Neuronal stem cell (in vitro differentiated cells): ENCODE measurements around the gene HPSE2.

ENCODE experiments used
- DNase-seq: peaks from one replicate; pipeline ENCODE4 v3.0.0-alpha.2; 2013; ENCODE audit warnings: low spot score
- H2AFZ ChIP-seq: one replicate; pipeline ENCODE4 v1.6.1; 2013; ENCODE audit warnings: mild to moderate bottlenecking, low read length, inconsistent platforms
- H2AK5ac ChIP-seq: 2 replicates; pipeline ENCODE4 v1.6.1; 2013; ENCODE audit warnings: low read depth, mild to moderate bottlenecking, inconsistent platforms, low read length, moderate library complexity, mixed read lengths
- H2BK120ac ChIP-seq: 2 replicates; pipeline ENCODE4 v1.6.1; 2013; ENCODE audit warnings: low read depth, mild to moderate bottlenecking, inconsistent platforms, low read length, moderate library complexity, mixed read lengths
- H2BK12ac ChIP-seq: one replicate; pipeline ENCODE4 v1.6.1; 2013; ENCODE audit warnings: low read length, inconsistent platforms
- H2BK15ac ChIP-seq: 2 replicates; pipeline ENCODE4 v1.6.1; 2013; ENCODE audit warnings: mild to moderate bottlenecking, low read length, inconsistent platforms, mixed read lengths
- H2BK5ac ChIP-seq: one replicate; pipeline ENCODE4 v1.6.1; 2013; ENCODE audit warnings: inconsistent platforms, mild to moderate bottlenecking, low read length, moderate library complexity
- H3K14ac ChIP-seq: one replicate; pipeline ENCODE4 v1.6.1; 2013; ENCODE audit warnings: low read length, inconsistent platforms
- H3K18ac ChIP-seq: 2 replicates; pipeline ENCODE4 v1.6.1; 2013; ENCODE audit warnings: low read length, inconsistent platforms
- H3K23ac ChIP-seq: 2 replicates; pipeline ENCODE4 v1.6.1; 2013; ENCODE audit warnings: low read depth, mild to moderate bottlenecking, mixed read lengths, low read length, inconsistent platforms; ENCODE audit not compliant: poor library complexity
- H3K27ac ChIP-seq: replicated peaks from 3 replicates; pipeline ENCODE4 v1.5.1; 2013; ENCODE audit warnings: low read length, inconsistent platforms
- H3K27me3 ChIP-seq, 3 experiments: 2 replicates each; pipeline ENCODE4 v1.6.1; 2013; ENCODE audit warnings: low read length in 3 of 3, mild to moderate bottlenecking in 2 of 3, inconsistent platforms in 1 of 3, low read depth in 1 of 3, mixed read lengths in 1 of 3, moderate library complexity in 1 of 3; ENCODE audit not compliant: control insufficient read depth in 3 of 3, insufficient read depth in 3 of 3
- H3K36me3 ChIP-seq, 2 donors: replicated peaks in 1 of 2; 2 replicates each; pipeline ENCODE4 v1.6.1; 2013; ENCODE audit warnings: low read length in 2 of 2; ENCODE audit not compliant: control insufficient read depth in 2 of 2, insufficient read depth in 2 of 2
- H3K4ac ChIP-seq: 2 replicates; pipeline ENCODE4 v1.6.1; 2013; ENCODE audit warnings: inconsistent platforms, mild to moderate bottlenecking, low read length, moderate library complexity
- H3K4me1 ChIP-seq, 2 donors: 1 replicate in 1 of 2; 2 replicates in 1 of 2; pipeline ENCODE4 v1.6.1; 2013; ENCODE audit warnings: low read length in 2 of 2, low read depth in 1 of 2; ENCODE audit not compliant: control insufficient read depth in 2 of 2, insufficient read depth in 1 of 2
- H3K4me2 ChIP-seq: one replicate; pipeline ENCODE4 v1.6.1; 2013; ENCODE audit warnings: mild to moderate bottlenecking, low read length, inconsistent platforms; ENCODE audit not compliant: insufficient read depth, poor library complexity, severe bottlenecking
- H3K4me3 ChIP-seq, 2 donors: 2 replicates each; pipeline ENCODE4 v1.5.1; 2013; ENCODE audit warnings: low read length in 2 of 2, mild to moderate bottlenecking in 2 of 2, inconsistent platforms in 1 of 2, moderate library complexity in 1 of 2
- H3K79me1 ChIP-seq: one replicate; pipeline ENCODE4 v1.6.1; 2013; ENCODE audit warnings: low read depth, mild to moderate bottlenecking, inconsistent platforms, low read length, moderate library complexity
- H3K9ac ChIP-seq: one replicate; pipeline ENCODE4 v1.6.1; 2013; ENCODE audit warnings: mild to moderate bottlenecking, low read depth, low read length, inconsistent platforms; ENCODE audit not compliant: poor library complexity
- H3K9me3 ChIP-seq, 2 donors: replicated peaks in 1 of 2; 2 replicates each; pipeline versions ENCODE3 to v1.6.1; 2013; ENCODE audit warnings: low read length in 2 of 2, mild to moderate bottlenecking in 2 of 2, inconsistent platforms in 1 of 2, low read depth in 1 of 2, mixed read lengths in 1 of 2, moderate library complexity in 1 of 2; ENCODE audit not compliant: control insufficient read depth in 2 of 2, insufficient read depth in 1 of 2
- H4K8ac ChIP-seq: one replicate; pipeline ENCODE4 v1.6.1; 2013; ENCODE audit warnings: low read depth, mild to moderate bottlenecking, inconsistent platforms, low read length, moderate library complexity
- H4K91ac ChIP-seq: one replicate; pipeline ENCODE4 v1.6.1; 2013; ENCODE audit warnings: low read length, low read depth, mild to moderate bottlenecking, inconsistent platforms; ENCODE audit not compliant: poor library complexity
- WGBS, 2 donors: extraction: QIAGEN DNeasy Blood & Tissue Kit; methylation state at CpG; one replicate each; pipeline ENCODE4 v1.1.7; 2013; ENCODE audit warnings: missing lambda C conversion rate in 2 of 2, mixed read lengths in 1 of 2; ENCODE audit not compliant: insufficient read length in 2 of 2, insufficient replicate concordance in 1 of 2; ENCODE audit errors: extremely low coverage in 2 of 2; 5-methylcytosine and 5-hydroxymethylcytosine counted together

Gene HPSE2

DNA sequence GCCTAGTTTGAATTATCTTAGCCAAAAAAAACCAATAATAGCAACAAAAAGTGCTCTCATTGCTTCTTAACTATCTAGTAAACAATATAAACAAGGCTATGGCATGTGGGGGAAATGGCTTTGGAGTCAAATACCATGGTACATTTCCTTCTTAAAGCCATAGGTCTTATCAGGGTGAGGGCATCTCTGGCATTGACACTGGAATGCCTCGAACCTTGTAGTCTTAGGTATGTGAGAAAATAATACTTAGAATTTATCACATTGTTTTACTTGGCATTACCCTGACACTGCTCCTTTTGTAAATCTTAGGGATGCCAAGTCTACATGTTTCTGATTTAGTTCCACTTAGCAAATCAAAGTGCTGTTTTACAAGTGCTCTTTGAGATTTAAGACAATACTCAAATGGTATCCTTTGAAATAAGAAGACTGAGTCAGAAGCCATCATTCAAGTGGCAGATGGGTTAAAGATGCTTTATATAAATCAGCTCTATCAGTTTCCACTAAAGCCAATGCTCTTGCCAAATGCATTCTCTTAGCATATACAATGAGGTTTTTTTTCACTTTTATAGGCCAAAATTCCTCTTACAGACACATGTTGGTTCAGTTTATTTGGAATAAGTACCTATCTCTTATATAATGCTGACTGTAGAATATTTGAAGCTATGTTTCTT is 155.2 kb downstream of the HPSE2 start:
- no peaks in the 10 kb centered on the region for H3K27me3 ChIP-seq
- H2BK12ac ChIP-seq, result no peak overlapping the region
- no peak overlapping the region for H2AFZ ChIP-seq
- no peak overlapping the region for H4K91ac ChIP-seq
- no peak overlapping the region for H2BK15ac ChIP-seq
- no peaks in the 10 kb centered on the region for H3K36me3 ChIP-seq
- no peak overlapping the region for H3K27ac ChIP-seq
- WGBS, 2 donors, result no CpG with 5 or more reads among the region's 1 CpG
- H3K23ac ChIP-seq, result no peak overlapping the region
- H3K79me1 ChIP-seq, result no peaks in the 10 kb centered on the region
- no peak overlapping the region for H4K8ac ChIP-seq
- no peak overlapping the region for H3K4ac ChIP-seq
- H2AK5ac ChIP-seq, result no peak overlapping the region
- H3K14ac ChIP-seq, result no peak overlapping the region
- no peak overlapping the region for H2BK120ac ChIP-seq
- DNase-seq, result no peak
- H3K4me2 ChIP-seq, result no peak overlapping the region
- H3K9me3 ChIP-seq, result no peaks in the 10 kb centered on the region
- no peaks in the 10 kb centered on the region for H3K4me1 ChIP-seq
- H3K4me3 ChIP-seq, result no peak overlapping the region
- H3K18ac ChIP-seq, result no peak overlapping the region
- H2BK5ac ChIP-seq, result no peak overlapping the region
- H3K9ac ChIP-seq, result no peak overlapping the region

DNA sequence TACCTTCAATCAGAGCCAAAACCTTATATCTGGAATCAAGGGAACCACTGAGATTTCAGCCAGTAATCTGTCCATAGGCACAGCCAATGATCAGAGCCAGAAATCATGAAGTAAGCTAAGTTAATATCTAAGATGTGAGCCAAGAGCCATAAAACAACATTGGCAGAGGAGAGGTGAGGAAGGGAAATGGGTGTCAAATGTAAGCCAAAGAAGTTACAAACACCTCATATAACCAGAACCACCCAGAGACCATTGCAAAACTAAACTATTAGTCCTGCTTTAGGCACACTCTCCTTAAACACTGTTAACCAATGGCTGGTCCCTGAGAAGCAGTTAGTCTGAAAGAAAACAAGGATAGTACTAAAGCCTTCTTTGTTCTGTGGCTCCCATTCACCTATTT is 173.1 kb downstream of the HPSE2 start:
- H3K4me2 ChIP-seq, result no peak overlapping the region

DNA sequence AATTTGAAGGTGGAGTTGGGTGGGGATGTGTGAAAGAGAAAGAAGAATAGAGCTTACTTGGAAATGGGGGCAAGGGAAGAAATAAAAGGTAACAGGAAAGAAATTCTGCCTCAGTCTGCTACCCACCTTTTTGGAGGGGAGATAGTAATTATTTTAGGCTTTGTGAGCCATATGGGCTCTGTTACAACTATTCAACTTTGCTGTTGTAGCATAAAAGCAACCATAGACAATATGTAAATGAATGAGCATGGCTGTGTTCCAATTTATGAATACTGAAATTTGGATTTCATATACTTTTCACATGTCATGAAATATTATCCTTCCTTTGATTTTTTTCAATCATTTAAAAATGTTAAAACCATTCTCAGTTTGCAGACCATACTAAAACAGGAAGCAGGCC is 176.9 kb downstream of the HPSE2 start:
- H3K9ac ChIP-seq, result no peak overlapping the region
- no peak overlapping the region for H3K27ac ChIP-seq
- H3K27me3 ChIP-seq, result no peaks in the 10 kb centered on the region
- no peak overlapping the region for H3K14ac ChIP-seq
- H3K4me1 ChIP-seq, result peaks cover 0 to 6% of the 10 kb centered on the region in 2 donors
- H3K23ac ChIP-seq, result no peak overlapping the region
- no peaks in the 10 kb centered on the region for H3K9me3 ChIP-seq
- DNase-seq, result no peak
- no peak overlapping the region for H2BK5ac ChIP-seq
- H2BK15ac ChIP-seq, result no peak overlapping the region
- H3K4me3 ChIP-seq, result no peak overlapping the region
- H2BK12ac ChIP-seq, result no peak overlapping the region
- no peaks in the 10 kb centered on the region for H3K36me3 ChIP-seq
- H2AFZ ChIP-seq, result no peak overlapping the region
- no peak overlapping the region for H2BK120ac ChIP-seq
- no peaks in the 10 kb centered on the region for H3K79me1 ChIP-seq
- H4K91ac ChIP-seq, result no peak overlapping the region
- no peak overlapping the region for H2AK5ac ChIP-seq
- no peak overlapping the region for H3K4ac ChIP-seq
- no peak overlapping the region for H4K8ac ChIP-seq
- no peak overlapping the region for H3K4me2 ChIP-seq
- no peak overlapping the region for H3K18ac ChIP-seq

More for the DNA sequence above, 173.1 kb downstream of the HPSE2 start:
- Histone ChIP-seq H4K8ac (no peak overlapping the region), H2BK15ac (no peak overlapping the region), H2BK120ac (no peak overlapping the region), H3K9ac (no peak overlapping the region), H3K79me1 (no peaks in the 10 kb centered on the region), H3K23ac (no peak overlapping the region), H3K4me3 (no peak overlapping the region), H3K14ac (no peak overlapping the region), H4K91ac (no peak overlapping the region), H3K9me3 (peaks cover 0 to 2% of the 10 kb centered on the region in 2 donors), H2AFZ (no peak overlapping the region), H3K27ac (no peak overlapping the region), H3K4ac (no peak overlapping the region), H2AK5ac (no peak overlapping the region), H3K36me3 (no peaks in the 10 kb centered on the region), H3K27me3 (no peaks in the 10 kb centered on the region), H3K18ac (no peak overlapping the region), H2BK5ac (no peak overlapping the region), H3K4me1 (peaks cover 0 to 4% of the 10 kb centered on the region in 2 donors), H2BK12ac (no peak overlapping the region)
- no peak for DNase-seq

DNA sequence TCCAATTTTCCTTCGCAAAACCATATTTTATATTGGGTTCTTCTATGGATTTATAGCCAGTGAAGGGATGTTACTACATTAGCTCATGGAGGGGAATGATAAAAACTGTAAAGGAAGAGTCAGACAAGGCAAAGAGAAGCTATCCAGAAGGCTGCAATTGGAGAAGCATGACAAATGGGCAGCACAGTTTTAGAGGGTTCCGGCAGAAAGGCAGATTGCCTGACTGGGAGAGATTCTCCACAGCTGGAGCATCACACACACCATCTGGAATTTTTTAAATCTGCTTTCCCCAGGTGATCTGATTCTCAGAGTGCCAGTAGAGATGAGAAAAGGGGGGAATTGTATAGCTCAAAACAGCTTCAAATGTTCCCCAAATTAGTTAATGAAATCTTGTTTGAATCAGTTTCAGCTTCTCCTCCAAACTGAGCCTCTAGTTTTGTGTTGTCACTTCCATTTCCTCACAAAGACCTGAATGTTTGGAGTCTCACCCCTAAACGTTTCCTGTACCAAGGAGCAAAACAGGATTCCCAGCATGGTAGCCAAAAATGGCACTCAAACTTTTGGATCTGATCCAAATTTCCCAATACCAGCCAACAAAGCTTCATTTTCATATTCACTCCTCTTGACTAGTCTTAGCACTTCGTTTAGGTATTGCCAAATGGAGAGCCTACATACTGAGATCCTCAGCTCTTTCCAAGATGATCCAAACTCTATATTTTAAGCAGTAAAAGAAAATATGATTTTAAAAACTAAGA is 177.5 kb downstream of the HPSE2 start:
- Histone ChIP-seq H2BK5ac (no peak overlapping the region), H3K9ac (no peak overlapping the region), H3K18ac (no peak overlapping the region), H3K4me2 (no peak overlapping the region), H4K8ac (no peak overlapping the region), H3K14ac (no peak overlapping the region), H3K4ac (no peak overlapping the region), H2BK120ac (no peak overlapping the region), H2AFZ (no peak overlapping the region), H3K79me1 (no peaks in the 10 kb centered on the region), H2BK15ac (no peak overlapping the region), H3K9me3 (no peaks in the 10 kb centered on the region), H2BK12ac (no peak overlapping the region), H3K4me1 (peaks cover 0 to 6% of the 10 kb centered on the region in 2 donors), H3K27ac (no peak overlapping the region), H3K23ac (no peak overlapping the region), H4K91ac (no peak overlapping the region), H2AK5ac (no peak overlapping the region), H3K4me3 (no peak overlapping the region), H3K27me3 (no peaks in the 10 kb centered on the region), H3K36me3 (no peaks in the 10 kb centered on the region)
- no CpG with 5 or more reads among the region's 4 CpGs for WGBS, 2 donors
- DNase-seq, result no peak
